KMS-11 (cell line): ENCODE results near the gene TOP3B.

Source experiments
- H2AFZ ChIP-seq: fragments of 200-600 bp; sonication (generic); 2 replicates; pipeline ENCODE4 v1.6.1; 2016; ENCODE audit warnings: antibody characterized with exemption, mixed run types, low read depth
- H3K27ac ChIP-seq: fragments of 200-600 bp; sonication (generic); 2 replicates; pipeline ENCODE4 v1.6.1; 2016; ENCODE audit warnings: mild to moderate bottlenecking, mixed run types
- H3K27me3 ChIP-seq: fragments of 200-600 bp; sonication (generic); 2 replicates; pipeline ENCODE4 v1.6.1; 2017; ENCODE audit warnings: mild to moderate bottlenecking, low read depth, mixed run types, moderate library complexity; ENCODE audit not compliant: insufficient read depth
- H3K36me3 ChIP-seq: fragments of 200-600 bp; sonication (generic); 2 replicates; pipeline ENCODE4 v1.6.1; 2017; ENCODE audit warnings: mild to moderate bottlenecking, mixed run types; ENCODE audit not compliant: insufficient read depth
- H3K4me1 ChIP-seq: fragments of 200-600 bp; sonication (generic); 2 replicates; pipeline ENCODE4 v1.6.1; 2016; ENCODE audit warnings: mild to moderate bottlenecking, low read depth, mixed run types; ENCODE audit not compliant: poor library complexity, severe bottlenecking
- H3K4me2 ChIP-seq: fragments of 200-600 bp; sonication (generic); 2 replicates; pipeline ENCODE4 v1.7.0; 2016; ENCODE audit warnings: mild to moderate bottlenecking, mixed run types
- H3K4me3 ChIP-seq: fragments of 200-600 bp; sonication (generic); IDR thresholded peaks from 2 replicates; pipeline ENCODE4 v1.6.1; 2017; ENCODE audit warnings: low read depth, low read length, mixed read lengths; ENCODE audit not compliant: insufficient read depth
- H3K79me2 ChIP-seq: fragments of 200-600 bp; sonication (generic); 2 replicates; pipeline ENCODE4 v1.6.1; 2016; ENCODE audit warnings: low read depth, mixed run types; ENCODE audit not compliant: insufficient read depth
- H3K9ac ChIP-seq: fragments of 200-600 bp; sonication (generic); 2 replicates; pipeline ENCODE4 v1.6.1; 2016; ENCODE audit warnings: mild to moderate bottlenecking, mixed run types
- H4K20me1 ChIP-seq: fragments of 200-600 bp; sonication (generic); 2 replicates; pipeline ENCODE4 v1.6.1; 2016; ENCODE audit warnings: mild to moderate bottlenecking, mixed run types; ENCODE audit not compliant: insufficient read depth
- CTCF ChIP-seq: fragments of 200-600 bp; sonication (generic); conservative IDR thresholded peaks from 2 replicates; pipeline ENCODE4 v1.6.1; 2017; ENCODE audit warnings: low read depth, mild to moderate bottlenecking, antibody characterized with exemption, low read length, moderate library complexity, mixed read lengths

TOP3B gene

GRCh38 chr22:22020425-22020852 lies 37.9 kb upstream of the TOP3B start:
- no peak overlapping the region for H3K27ac ChIP-seq
- no peaks in the 10 kb centered on the region for H3K4me1 ChIP-seq
- H4K20me1 ChIP-seq = no peaks in the 10 kb centered on the region
- no peak overlapping the region for H3K4me2 ChIP-seq
- no peak overlapping the region for H3K4me3 ChIP-seq
- H3K36me3 ChIP-seq = no peaks in the 10 kb centered on the region
- no peaks in the 10 kb centered on the region for H3K27me3 ChIP-seq
- no peak overlapping the region for H3K9ac ChIP-seq
- no peaks in the 10 kb centered on the region for H3K79me2 ChIP-seq
- TF ChIP-seq CTCF = no peak
- no peak overlapping the region for H2AFZ ChIP-seq

DNA sequence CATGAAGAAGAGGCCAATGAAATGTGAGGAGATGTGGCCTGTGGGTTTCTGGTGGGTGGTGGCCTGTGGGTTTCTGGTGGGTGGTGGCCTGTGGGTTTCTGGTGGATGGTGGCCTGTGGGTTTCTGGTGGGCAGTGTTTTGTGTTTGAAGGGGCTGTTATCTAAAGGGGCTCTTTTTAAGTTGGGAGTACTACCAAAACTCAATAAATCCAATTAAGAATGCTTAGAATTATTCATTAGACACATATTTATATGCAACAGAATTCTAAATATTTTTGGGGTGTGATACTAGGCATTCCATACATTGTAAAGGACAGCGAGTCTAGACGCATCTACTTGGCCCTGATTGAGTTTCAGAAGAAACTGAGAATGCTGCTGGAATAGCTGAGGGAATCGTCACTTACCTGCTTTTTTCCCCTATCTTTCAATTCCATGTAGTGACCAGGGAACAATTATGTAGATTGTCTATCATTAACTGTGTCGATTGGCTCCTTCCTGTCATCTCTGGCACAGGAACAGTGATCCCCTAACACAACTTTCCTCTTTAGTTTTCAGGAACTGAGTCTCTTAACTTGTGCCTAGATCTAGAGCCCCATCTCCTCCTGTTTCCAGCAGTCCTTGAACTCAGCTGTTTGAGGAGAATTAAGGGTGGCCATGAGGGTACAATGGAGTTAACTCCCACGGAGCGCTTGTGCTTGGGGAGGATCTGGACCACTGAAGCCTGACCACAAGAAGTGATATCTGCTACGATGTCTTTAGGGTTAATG lies 37.3 kb upstream of the TOP3B start:
- Histone ChIP-seq H4K20me1 (no peaks in the 10 kb centered on the region), H3K9ac (no peak overlapping the region), H3K4me2 (no peak overlapping the region), H3K27me3 (no peaks in the 10 kb centered on the region), H3K27ac (no peak overlapping the region), H3K79me2 (no peaks in the 10 kb centered on the region), H3K36me3 (no peaks in the 10 kb centered on the region), H2AFZ (no peak overlapping the region), H3K4me3 (no peak overlapping the region), H3K4me1 (no peaks in the 10 kb centered on the region)
- no peak for TF ChIP-seq CTCF

DNA sequence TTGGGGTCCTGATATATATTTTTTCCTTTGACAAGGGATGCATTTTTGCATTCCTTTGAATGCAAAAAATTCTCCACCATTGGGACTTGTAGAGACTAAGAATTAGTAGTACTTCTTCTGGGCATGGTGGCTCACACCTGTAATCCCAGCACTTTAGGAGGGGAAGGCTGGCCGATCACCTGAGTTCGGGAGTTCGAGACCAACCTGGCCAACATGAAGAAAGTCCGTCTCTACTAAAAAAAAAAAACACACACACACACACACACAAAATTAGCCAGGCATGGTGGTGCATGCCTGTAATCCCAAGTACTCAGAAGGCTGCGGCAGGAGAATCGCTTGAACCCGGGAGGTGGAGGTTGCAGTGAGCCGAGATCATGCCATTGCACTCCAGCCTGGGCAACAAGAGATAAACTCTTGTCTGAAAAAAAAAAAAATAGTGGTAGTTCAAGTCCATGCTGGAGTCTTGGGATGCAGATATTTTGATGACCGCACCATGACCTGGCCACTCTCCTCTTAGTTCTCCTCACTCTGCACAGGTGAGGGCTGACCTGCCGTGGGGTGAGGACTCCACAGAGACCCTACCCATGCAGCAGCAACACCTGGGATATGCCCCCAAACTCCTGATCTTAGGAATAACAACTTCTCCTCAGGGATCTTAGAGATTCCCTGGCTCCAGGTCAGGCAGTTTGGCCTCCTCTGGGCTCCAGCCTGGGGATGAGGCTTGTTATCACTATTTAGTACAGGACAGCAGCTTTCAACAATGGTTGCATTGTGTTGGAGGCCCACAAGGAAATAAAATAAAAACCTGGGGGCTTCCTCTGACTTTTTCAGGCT lies 36.5 kb upstream of the TOP3B start:
- no peak overlapping the region for H2AFZ ChIP-seq
- H4K20me1 ChIP-seq = no peaks in the 10 kb centered on the region
- no peak overlapping the region for H3K27ac ChIP-seq
- H3K4me2 ChIP-seq = no peak overlapping the region
- H3K4me1 ChIP-seq = no peaks in the 10 kb centered on the region
- H3K27me3 ChIP-seq = no peaks in the 10 kb centered on the region
- no peak for TF ChIP-seq CTCF
- H3K79me2 ChIP-seq = no peaks in the 10 kb centered on the region
- H3K9ac ChIP-seq = no peak overlapping the region
- H3K4me3 ChIP-seq = no peak overlapping the region
- H3K36me3 ChIP-seq = no peaks in the 10 kb centered on the region

- H3K27me3 ChIP-seq = no peaks in the 10 kb centered on the region
Observed at GRCh38 chr22:22015631-22016030, 33.0 kb upstream of the TOP3B start.

More at GRCh38 chr22:22015631-22016030, 33.0 kb upstream of the TOP3B start:
- Histone ChIP-seq H4K20me1 (no peaks in the 10 kb centered on the region), H3K4me2 (no peak overlapping the region), H2AFZ (no peak overlapping the region), H3K9ac (no peak overlapping the region), H3K79me2 (no peaks in the 10 kb centered on the region), H3K4me3 (no peak overlapping the region), H3K36me3 (no peaks in the 10 kb centered on the region), H3K4me1 (no peaks in the 10 kb centered on the region), H3K27ac (no peak overlapping the region)
- no peak for TF ChIP-seq CTCF
